ENCODE data around the gene BAZ1A. TPM values are rescaled to one million over a fixed set of nuclear protein-coding genes. Genes with fewer than 3 reads are reported as not detected.
A peak's percentile ranks its signal among the peaks of the same experiment; 100 is the strongest.

BAZ1A gene
- total and polyA plus RNA-seq, 10 of the 15 experiments (the other 5 are each of a cell fraction or from before 2014, with no cell fraction given), result 34.3 to 96.5 (median 50.7) TPM

DNA sequence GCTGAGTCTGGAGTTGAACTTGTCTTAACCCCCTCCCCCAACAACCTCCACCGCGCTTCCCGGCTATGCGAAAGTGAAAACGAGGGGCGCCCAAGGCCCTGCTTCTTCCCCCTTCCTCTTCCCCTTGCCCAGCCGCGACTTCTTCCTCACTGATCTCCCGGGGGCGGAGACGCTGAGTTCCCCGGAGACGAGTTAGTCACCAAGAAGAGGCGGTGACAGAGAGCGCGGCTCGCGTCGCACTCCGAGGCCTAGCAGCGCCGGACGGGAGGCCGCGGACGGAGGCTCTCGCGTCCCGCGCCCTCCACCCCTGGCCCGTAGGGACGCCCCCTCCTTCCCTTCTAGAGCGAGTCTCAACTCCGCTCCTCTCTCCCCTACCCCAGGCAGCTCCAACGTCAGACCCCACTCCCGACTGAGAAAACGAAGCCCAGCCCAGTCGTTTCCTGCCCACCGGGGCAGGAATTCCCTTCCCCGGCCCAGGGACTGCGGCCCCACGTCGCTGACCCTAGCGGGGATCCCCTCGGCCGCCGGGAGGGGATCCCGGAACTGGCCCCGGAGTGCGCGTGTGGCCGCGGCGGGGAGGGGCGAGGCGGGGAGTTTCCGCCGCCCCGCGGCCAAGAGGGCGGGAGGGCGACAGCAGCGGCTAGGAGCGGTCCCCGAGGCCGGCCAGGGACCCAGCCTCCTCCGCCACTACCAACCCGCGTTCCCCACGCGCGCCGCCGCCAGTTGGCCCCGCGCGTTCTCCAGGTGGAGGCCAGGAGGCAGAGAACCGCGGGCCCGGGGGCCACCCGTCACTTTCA, 1.4 kb downstream of the BAZ1A start (continued):
- TF ChIP-seq YY1 (IDR thresholded peaks at IDR 0.05; ENCODE audit: low read depth, low read length) (0 out of 2 replicates have a peak, but pooled peaks have one; percentile 49), CHD2 (IDR thresholded peaks at IDR 0.05; ENCODE audit: borderline replicate concordance, low read depth, low read length) (peak; percentile 72), ZBED1 (IDR thresholded peaks at IDR 0.05; ENCODE audit: borderline replicate concordance) (no peak), MYB (IDR thresholded peaks at IDR 0.05; ENCODE audit: borderline replicate concordance, low read depth, low read length) (no peak), RBBP5 (conservative IDR thresholded peaks at IDR 0.05) (no peak), PML (IDR thresholded peaks at IDR 0.05; ENCODE audit: low read length) (no peak), MXI1 (IDR thresholded peaks at IDR 0.05; ENCODE audit: low read depth, low read length) (peak; percentile 65), TCF3 (IDR thresholded peaks at IDR 0.05; ENCODE audit: borderline replicate concordance, insufficient read depth, low read depth, low read length) (no peak), SREBF2 (IDR thresholded peaks at IDR 0.05; ENCODE audit: low read length) (no peak), ZNF384 (IDR thresholded peaks at IDR 0.05; ENCODE audit: borderline replicate concordance, low read depth, low read length) (0 out of 2 replicates have a peak, but pooled peaks have one; percentile 13), BMI1 (IDR thresholded peaks at IDR 0.05; ENCODE audit: borderline replicate concordance) (no peak), BCL11A (IDR thresholded peaks at IDR 0.05; ENCODE audit: low read depth, low read length) (no peak), NFXL1 (IDR thresholded peaks at IDR 0.05; ENCODE audit: borderline replicate concordance) (no peak), ZNF274 (IDR thresholded peaks at IDR 0.05; ENCODE audit: insufficient read depth, insufficient read length) (no peak), RFX5 (IDR thresholded peaks at IDR 0.05; ENCODE audit: low read depth, low read length) (peak; percentile 86)
- TF ChIP-seq, protein P1, sequence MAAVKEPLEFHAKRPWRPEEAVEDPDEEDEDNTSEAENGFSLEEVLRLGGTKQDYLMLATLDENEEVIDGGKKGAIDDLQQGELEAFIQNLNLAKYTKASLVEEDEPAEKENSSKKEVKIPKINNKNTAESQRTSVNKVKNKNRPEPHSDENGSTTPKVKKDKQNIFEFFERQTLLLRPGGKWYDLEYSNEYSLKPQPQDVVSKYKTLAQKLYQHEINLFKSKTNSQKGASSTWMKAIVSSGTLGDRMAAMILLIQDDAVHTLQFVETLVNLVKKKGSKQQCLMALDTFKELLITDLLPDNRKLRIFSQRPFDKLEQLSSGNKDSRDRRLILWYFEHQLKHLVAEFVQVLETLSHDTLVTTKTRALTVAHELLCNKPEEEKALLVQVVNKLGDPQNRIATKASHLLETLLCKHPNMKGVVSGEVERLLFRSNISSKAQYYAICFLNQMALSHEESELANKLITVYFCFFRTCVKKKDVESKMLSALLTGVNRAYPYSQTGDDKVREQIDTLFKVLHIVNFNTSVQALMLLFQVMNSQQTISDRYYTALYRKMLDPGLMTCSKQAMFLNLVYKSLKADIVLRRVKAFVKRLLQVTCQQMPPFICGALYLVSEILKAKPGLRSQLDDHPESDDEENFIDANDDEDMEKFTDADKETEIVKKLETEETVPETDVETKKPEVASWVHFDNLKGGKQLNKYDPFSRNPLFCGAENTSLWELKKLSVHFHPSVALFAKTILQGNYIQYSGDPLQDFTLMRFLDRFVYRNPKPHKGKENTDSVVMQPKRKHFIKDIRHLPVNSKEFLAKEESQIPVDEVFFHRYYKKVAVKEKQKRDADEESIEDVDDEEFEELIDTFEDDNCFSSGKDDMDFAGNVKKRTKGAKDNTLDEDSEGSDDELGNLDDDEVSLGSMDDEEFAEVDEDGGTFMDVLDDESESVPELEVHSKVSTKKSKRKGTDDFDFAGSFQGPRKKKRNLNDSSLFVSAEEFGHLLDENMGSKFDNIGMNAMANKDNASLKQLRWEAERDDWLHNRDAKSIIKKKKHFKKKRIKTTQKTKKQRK (IDR thresholded peaks at IDR 0.05; ENCODE audit: low read depth, low read length), result no peak
- TF ChIP-seq, protein P2, sequence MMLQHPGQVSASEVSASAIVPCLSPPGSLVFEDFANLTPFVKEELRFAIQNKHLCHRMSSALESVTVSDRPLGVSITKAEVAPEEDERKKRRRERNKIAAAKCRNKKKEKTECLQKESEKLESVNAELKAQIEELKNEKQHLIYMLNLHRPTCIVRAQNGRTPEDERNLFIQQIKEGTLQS (IDR thresholded peaks at IDR 0.05; ENCODE audit: borderline replicate concordance, extremely low read depth, low read depth, low read length), result no peak

All from GM12878 (cell line).